ENCODE results near the gene ATP13A3. TPM values are rescaled to one million over a fixed set of nuclear protein-coding genes. Genes with fewer than 3 reads are reported as not detected.

The ATP13A3 gene
- total and polyA plus RNA-seq, 4 donors: 38.2 to 149 (median 97.2) TPM

DNA sequence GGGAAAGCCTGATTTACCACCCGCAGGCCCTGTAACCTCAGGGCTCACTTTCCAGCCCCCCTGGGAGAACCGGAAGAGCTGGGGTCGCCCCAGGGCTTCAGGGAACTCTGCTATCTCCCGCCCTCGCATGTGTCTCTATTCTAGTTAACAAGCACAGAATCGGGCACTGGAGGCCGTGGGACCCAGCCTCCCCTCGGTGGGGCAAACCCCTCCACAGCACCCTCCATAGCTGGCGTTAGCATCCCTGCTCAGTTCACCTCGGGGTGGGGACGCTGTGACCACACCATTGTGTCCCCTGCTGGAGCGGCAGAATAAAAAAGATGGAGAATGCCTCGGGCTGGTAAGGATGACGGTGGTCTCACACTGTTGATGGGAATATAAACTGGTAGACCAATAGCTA lies 113.8 kb downstream of the ATP13A3 start:
- Histone ChIP-seq H3K4me3 (ENCODE audit: low read depth, low read length) (no peak overlapping the region), H3K36me3 (ENCODE audit: control insufficient read depth, insufficient read depth, low read length) (no peaks in the 10 kb centered on the region), H3K27ac (ENCODE audit: low read depth, low read length) (no peak overlapping the region), H3K27me3 (ENCODE audit: control insufficient read depth, insufficient read depth, low read length) (peaks cover 17% of the 10 kb centered on the region), H3K4me1 (ENCODE audit: control insufficient read depth, insufficient read depth, low read length) (peaks cover 37% of the 10 kb centered on the region), H3K9me3 (ENCODE audit: control insufficient read depth, insufficient read depth, low read length) (no peaks in the 10 kb centered on the region)
- 82% methylated on average over 8 of the region's 14 CpGs for WGBS (ENCODE audit: insufficient coverage)
- no peak for DNase-seq (ENCODE audit: low read depth in 4 of 6, low spot score in 6 of 6)

DNA sequence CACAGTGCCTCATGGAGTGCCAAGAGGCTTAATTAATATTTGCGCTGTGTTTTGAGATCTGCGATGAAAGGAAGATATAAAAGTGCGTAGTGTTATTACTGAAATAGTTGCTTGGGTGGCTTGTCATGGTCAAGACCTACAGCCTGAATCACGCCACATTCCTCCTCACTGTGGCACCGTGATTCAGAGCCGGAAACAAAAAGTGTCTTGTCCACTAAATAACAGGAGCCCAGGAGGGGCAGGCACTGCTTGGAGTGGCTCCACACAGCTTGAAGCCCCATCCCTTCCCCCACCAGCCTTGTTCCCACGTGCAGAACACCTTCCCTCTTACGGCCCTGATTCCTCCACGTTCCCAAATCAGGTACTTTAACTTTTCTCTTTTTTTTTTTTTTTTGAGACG lies 116.0 kb downstream of the ATP13A3 start:
- no peak overlapping the region for H3K27ac ChIP-seq (ENCODE audit: low read depth, low read length)
- H3K4me1 ChIP-seq (ENCODE audit: control insufficient read depth, insufficient read depth, low read length): peaks cover 34% of the 10 kb centered on the region
- peaks cover 19% of the 10 kb centered on the region for H3K27me3 ChIP-seq (ENCODE audit: control insufficient read depth, insufficient read depth, low read length)
- no peak for DNase-seq (ENCODE audit: low read depth in 4 of 6, low spot score in 6 of 6)
- no peak overlapping the region for H3K4me3 ChIP-seq (ENCODE audit: low read depth, low read length)
- no peaks in the 10 kb centered on the region for H3K9me3 ChIP-seq (ENCODE audit: control insufficient read depth, insufficient read depth, low read length)
- 65% methylated on average over 7 of the region's 10 CpGs for WGBS (ENCODE audit: insufficient coverage)
- H3K36me3 ChIP-seq (ENCODE audit: control insufficient read depth, insufficient read depth, low read length): no peaks in the 10 kb centered on the region

DNA sequence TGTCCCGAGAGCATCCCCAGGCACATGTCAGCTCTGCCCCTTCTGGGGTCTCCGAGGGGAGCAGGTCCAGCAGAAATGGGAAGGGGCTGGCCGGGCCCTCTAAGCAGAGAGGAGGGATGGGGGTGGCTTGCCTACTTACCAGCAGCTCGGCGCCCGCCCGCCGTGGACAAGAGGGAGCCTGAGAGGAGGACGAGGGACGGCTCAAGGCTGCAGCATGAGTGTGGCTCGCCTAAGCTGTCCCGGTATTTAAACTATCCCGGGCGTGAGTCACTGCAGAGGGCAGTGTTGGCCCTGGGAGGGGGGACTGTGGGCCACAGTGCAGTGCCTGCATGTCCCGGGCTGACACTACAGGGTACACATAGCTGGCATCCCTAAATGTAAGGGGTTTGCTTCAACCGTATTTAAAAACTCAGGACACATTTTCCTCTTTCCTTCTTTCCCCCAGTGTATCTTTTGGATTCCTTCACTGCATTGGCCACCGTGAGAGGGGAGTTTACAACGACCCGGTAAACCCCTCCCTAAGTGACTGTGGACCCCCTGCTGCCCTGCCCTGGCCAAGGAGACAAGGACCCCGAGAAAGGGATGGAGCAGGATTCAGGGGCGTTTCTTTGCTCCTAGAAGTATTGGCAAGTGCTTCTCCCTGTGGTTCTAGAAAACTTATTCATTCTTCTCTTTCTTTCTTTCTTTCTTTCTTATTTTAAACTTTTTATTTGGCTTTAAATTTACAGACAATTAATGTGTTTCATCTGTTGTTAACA lies 117.1 kb downstream of the ATP13A3 start, which contains the start of gene LRRC15:
Gene LRRC15, minus strand, starts transcription at position 222 of the 758 bp plus-strand sequence. CDS start 8,700 bp downstream, outside the sequence.
- no peak within 1 kb of the TSS for H3K4me3 ChIP-seq (ENCODE audit: low read depth, low read length)
- WGBS (ENCODE audit: insufficient coverage): 14% methylated on average over 18 of the region's 21 CpGs
- no peak within 1 kb of the TSS for H3K27ac ChIP-seq (ENCODE audit: low read depth, low read length)
- no peaks in the 10 kb centered on the region for H3K36me3 ChIP-seq (ENCODE audit: control insufficient read depth, insufficient read depth, low read length)
- peaks cover 32% of the 10 kb centered on the region for H3K4me1 ChIP-seq (ENCODE audit: control insufficient read depth, insufficient read depth, low read length)
- DNase-seq (ENCODE audit: low read depth in 4 of 6, low spot score in 6 of 6): no peak
- H3K9me3 ChIP-seq (ENCODE audit: control insufficient read depth, insufficient read depth, low read length): no peaks in the 10 kb centered on the region
- peaks cover 21% of the 10 kb centered on the region for H3K27me3 ChIP-seq (ENCODE audit: control insufficient read depth, insufficient read depth, low read length)

DNA sequence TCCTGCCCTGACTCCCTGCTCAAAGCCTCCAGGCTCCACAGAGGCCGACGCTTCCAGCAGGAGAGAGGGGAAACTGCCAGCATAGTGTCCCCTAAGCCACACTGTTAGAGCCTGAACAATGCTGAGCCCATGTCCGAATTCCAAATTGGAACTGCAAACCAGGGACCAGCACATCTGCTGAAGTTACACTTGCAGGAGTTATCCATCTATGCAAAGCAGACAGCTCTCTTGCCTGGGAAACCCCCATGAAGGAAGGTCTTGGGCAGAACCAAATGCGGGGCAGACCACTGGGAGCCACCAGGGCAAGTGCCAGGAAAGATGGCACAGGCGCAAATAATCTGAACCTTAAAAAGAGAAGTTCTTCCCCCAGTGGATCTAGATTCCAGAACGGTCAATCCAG lies 117.9 kb downstream of the ATP13A3 start:
- Histone ChIP-seq H3K36me3 (ENCODE audit: control insufficient read depth, insufficient read depth, low read length) (no peaks in the 10 kb centered on the region), H3K4me3 (ENCODE audit: low read depth, low read length) (no peak overlapping the region), H3K9me3 (ENCODE audit: control insufficient read depth, insufficient read depth, low read length) (no peaks in the 10 kb centered on the region), H3K4me1 (ENCODE audit: control insufficient read depth, insufficient read depth, low read length) (peaks cover 35% of the 10 kb centered on the region), H3K27me3 (ENCODE audit: control insufficient read depth, insufficient read depth, low read length) (peaks cover 21% of the 10 kb centered on the region), H3K27ac (ENCODE audit: low read depth, low read length) (no peak overlapping the region)
- DNase-seq (ENCODE audit: low read depth in 4 of 6, low spot score in 6 of 6): no peak
- 70% methylated on average over 6 of the region's 6 CpGs for WGBS (ENCODE audit: insufficient coverage)

DNA sequence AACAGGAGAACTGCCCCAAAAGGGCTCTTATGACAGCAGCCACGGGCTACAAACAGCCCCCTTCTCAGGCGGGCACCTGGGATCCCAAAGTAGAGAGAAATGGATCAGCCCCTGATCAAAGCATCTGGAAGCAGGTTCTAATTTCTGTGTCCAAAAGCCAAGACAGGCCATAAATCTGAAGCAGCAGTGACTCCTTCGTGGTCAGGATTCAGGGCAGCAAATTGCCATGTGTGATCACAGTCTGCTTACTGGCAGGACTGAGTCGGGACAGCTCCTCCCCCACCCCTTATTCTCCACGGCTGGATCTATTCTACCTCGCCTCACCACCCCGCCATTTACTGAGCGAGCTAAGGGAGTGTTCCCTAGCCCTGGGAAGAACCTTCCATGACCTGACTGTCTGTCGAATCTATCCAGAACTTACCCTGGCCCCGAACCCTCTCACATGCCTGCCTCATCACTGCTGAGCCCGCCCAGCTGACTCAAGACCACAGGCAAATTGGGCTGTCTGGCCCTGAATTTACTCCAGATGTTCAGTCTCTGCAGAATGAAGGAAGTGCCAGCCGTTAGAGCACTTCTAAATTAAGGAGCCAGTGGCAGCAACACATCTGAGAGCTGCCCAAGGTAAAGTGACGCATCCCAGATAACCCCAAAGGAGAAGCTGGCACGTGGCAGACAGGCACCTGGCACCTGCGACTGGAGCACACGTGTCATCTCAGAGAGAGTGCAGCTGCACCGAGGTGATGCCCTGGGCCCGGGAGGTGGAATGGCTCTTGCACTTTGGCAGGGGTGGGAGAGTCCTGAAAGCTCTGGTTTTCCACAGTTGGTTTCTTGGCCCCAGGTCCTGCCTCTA lies 118.6 kb downstream of the ATP13A3 start:
- no peak overlapping the region for H3K27ac ChIP-seq (ENCODE audit: low read depth, low read length)

DNA sequence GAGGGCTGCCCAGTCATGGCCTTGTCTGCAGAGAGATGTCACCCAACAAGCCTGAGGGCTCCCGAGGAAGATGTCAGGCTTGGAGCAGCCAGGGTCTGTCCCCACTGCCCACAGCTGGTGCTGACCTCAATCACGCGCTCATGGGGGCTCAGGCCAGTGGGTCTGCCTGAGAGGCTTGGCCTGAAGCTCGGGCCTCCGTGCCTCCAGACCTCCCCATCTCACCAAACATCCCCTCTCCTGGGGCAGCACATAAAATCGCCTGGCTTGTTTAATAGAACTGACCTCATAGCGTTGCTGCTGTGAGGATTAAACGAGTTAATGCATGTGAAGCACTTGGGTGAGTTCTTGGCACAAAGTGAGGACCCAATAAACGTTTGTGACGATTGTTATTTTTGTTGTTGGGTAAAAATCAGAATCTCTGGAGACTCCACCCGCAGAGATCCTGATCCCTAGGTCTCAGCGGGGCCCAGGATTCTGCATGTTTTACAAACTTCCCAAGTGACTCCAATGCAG lies 120.8 kb downstream of the ATP13A3 start:
- Histone ChIP-seq H3K27ac (ENCODE audit: low read depth, low read length) (no peak overlapping the region), H3K27me3 (ENCODE audit: control insufficient read depth, insufficient read depth, low read length) (peaks cover 21% of the 10 kb centered on the region), H3K36me3 (ENCODE audit: control insufficient read depth, insufficient read depth, low read length) (no peaks in the 10 kb centered on the region), H3K4me3 (ENCODE audit: low read depth, low read length) (no peak overlapping the region), H3K9me3 (ENCODE audit: control insufficient read depth, insufficient read depth, low read length) (no peaks in the 10 kb centered on the region), H3K4me1 (ENCODE audit: control insufficient read depth, insufficient read depth, low read length) (peaks cover 35% of the 10 kb centered on the region)
- WGBS (ENCODE audit: insufficient coverage): 88% methylated on average over 10 of the region's 12 CpGs
- DNase-seq (ENCODE audit: low read depth in 4 of 6, low spot score in 6 of 6): no peak

More for the DNA sequence above, 118.6 kb downstream of the ATP13A3 start:
- H3K4me3 ChIP-seq (ENCODE audit: low read depth, low read length): no peak overlapping the region
- H3K9me3 ChIP-seq (ENCODE audit: control insufficient read depth, insufficient read depth, low read length): no peaks in the 10 kb centered on the region
- H3K4me1 ChIP-seq (ENCODE audit: control insufficient read depth, insufficient read depth, low read length): peaks cover 35% of the 10 kb centered on the region
- no peak for DNase-seq (ENCODE audit: low read depth in 4 of 6, low spot score in 6 of 6)
- no peaks in the 10 kb centered on the region for H3K36me3 ChIP-seq (ENCODE audit: control insufficient read depth, insufficient read depth, low read length)
- H3K27me3 ChIP-seq (ENCODE audit: control insufficient read depth, insufficient read depth, low read length): peaks cover 21% of the 10 kb centered on the region
- WGBS (ENCODE audit: insufficient coverage): 63% methylated on average over 18 of the region's 18 CpGs

DNA sequence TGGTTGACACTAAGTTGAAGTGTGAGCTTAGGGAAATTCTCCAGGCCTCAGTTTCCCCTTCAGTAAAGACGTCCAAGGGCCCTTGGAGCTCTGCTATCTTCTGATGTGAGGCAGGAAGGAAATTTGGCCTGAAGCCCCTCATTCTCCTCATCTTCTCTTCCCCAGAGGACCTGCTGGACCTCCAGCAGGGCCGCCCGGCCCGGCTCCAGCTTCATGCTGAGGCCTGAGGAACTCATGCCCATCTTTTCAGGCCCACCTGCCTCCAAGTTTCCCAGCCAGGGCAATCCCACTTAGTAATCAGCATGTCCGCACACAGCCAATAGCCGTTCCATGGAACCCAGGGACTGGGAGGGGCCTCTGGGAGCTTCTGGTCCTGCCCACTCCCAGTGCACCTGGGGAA lies 121.3 kb downstream of the ATP13A3 start:
- peaks cover 21% of the 10 kb centered on the region for H3K27me3 ChIP-seq (ENCODE audit: control insufficient read depth, insufficient read depth, low read length)
- no peak for DNase-seq (ENCODE audit: low read depth in 4 of 6, low spot score in 6 of 6)
- no peak overlapping the region for H3K27ac ChIP-seq (ENCODE audit: low read depth, low read length)
- peaks cover 31% of the 10 kb centered on the region for H3K4me1 ChIP-seq (ENCODE audit: control insufficient read depth, insufficient read depth, low read length)
- no peaks in the 10 kb centered on the region for H3K36me3 ChIP-seq (ENCODE audit: control insufficient read depth, insufficient read depth, low read length)
- WGBS (ENCODE audit: insufficient coverage): 94% methylated on average over 6 of the region's 6 CpGs
- H3K4me3 ChIP-seq (ENCODE audit: low read depth, low read length): no peak overlapping the region
- H3K9me3 ChIP-seq (ENCODE audit: control insufficient read depth, insufficient read depth, low read length): no peaks in the 10 kb centered on the region

DNA sequence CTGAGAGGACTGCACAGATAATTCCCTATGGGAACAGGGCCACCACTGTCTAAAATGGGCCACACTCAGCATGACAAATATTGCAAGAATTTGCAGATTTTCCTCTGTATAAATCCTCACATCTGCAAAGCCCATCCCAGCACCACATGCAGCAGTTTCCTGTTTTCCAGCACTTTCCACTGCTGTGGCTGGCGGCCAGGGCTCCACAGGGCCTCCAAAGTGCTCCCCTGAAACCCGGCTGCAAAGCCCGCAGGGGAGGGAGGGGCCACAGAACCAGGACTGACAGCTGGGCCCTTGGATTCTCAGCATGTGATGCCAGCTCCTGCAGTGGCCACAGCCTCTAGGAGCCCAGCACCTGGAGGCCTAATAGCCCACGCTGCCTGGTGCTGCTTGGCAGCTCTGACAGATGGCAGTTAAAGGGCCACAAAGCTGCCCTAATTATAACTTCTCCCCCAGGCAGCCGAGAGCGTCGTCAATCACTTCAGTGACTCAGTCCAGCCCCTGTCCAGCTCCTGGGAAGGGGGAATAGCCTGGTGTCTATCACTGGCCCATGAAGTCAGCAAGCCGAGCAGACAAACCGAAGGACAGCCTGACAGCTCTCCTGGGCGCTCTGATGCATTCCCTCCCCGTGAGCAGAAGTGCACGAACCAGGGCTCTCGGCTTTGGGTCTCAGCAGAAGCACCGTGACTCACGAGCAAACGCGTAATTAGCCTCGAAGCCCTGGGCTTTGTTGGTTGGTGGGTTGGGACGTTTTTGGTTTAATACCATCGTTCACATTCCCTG lies 122.0 kb downstream of the ATP13A3 start:
- Histone ChIP-seq H3K27me3 (ENCODE audit: control insufficient read depth, insufficient read depth, low read length) (peaks cover 21% of the 10 kb centered on the region), H3K27ac (ENCODE audit: low read depth, low read length) (peak overlapping the region; percentile 40), H3K9me3 (ENCODE audit: control insufficient read depth, insufficient read depth, low read length) (no peaks in the 10 kb centered on the region), H3K4me3 (ENCODE audit: low read depth, low read length) (no peak overlapping the region), H3K36me3 (ENCODE audit: control insufficient read depth, insufficient read depth, low read length) (no peaks in the 10 kb centered on the region), H3K4me1 (ENCODE audit: control insufficient read depth, insufficient read depth, low read length) (peaks cover 28% of the 10 kb centered on the region)
- DNase-seq (ENCODE audit: low read depth in 4 of 6, low spot score in 6 of 6): peak in 2 of 6 donors; percentile 49 to 65
- WGBS (ENCODE audit: insufficient coverage): 34% methylated on average over 16 of the region's 20 CpGs

DNA sequence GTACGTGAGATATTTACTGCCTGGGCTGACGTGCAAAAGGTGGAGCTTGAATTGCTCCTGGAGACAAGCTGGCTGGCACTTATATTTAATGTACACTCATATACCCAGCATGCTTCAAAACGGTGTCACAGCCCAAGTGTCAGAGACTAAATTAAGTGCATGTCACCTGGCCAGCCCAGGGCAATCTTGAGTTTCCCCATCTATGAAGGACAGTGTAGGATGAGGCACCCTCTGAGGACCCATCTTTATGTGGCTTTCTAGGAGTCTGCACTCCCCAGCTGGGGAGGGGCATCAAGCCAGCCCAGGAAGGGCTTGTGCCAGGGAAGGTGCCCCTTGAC lies 122.5 kb downstream of the ATP13A3 start:
- Histone ChIP-seq H3K27me3 (ENCODE audit: control insufficient read depth, insufficient read depth, low read length) (peaks cover 15% of the 10 kb centered on the region), H3K4me3 (ENCODE audit: low read depth, low read length) (no peak overlapping the region), H3K27ac (ENCODE audit: low read depth, low read length) (no peak overlapping the region), H3K9me3 (ENCODE audit: control insufficient read depth, insufficient read depth, low read length) (no peaks in the 10 kb centered on the region), H3K36me3 (ENCODE audit: control insufficient read depth, insufficient read depth, low read length) (no peaks in the 10 kb centered on the region), H3K4me1 (ENCODE audit: control insufficient read depth, insufficient read depth, low read length) (peaks cover 22% of the 10 kb centered on the region)
- 100% methylated on average over 2 of the region's 3 CpGs for WGBS (ENCODE audit: insufficient coverage)
- DNase-seq (ENCODE audit: low read depth in 4 of 6, low spot score in 6 of 6): no peak
